LNCaP clone FGC (cell line): ENCODE results near the gene PCDHGA1.

Experiments
- DNase-seq: peaks from one replicate; pipeline ENCODE4 v3.0.0-alpha.2; 2011; ENCODE audit warnings: low read depth
- H3K4me3 ChIP-seq: 2 replicates; pipeline ENCODE4 v1.5.1; 2011; ENCODE audit warnings: mild to moderate bottlenecking, low read depth, low read length, control low read depth
- CTCF ChIP-seq: IDR thresholded peaks from 2 replicates; pipeline ENCODE4 v1.5.1; 2012; ENCODE audit warnings: mild to moderate bottlenecking; ENCODE audit not compliant: control insufficient read depth, insufficient read depth; ENCODE audit errors: extremely low read depth

Gene PCDHGA1

GRCh38 chr5:141479776-141480175 is 149.5 kb downstream of the PCDHGA1 start:
- TF ChIP-seq CTCF: no peak
- no peak for DNase-seq
- H3K4me3 ChIP-seq: no peak overlapping the region

DNA sequence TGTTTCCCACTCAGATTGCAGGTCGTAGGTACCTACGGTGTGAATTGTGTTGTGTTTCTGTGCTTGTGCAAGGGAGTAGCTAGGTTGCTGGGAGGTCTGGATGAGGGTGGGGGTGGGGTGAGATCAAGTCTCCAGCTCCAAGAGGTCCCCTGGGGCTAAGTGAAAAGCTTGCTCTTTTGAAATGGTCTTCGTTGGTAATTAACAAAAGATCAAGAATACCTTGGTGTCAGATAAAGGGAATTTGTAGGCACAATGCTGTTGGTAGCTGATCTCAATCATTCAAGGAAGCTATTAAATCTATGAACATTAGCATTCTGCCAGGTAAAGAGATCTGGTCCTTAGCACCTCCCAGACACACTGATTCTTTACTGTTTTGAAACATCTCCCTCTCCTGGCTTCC is 153.6 kb downstream of the PCDHGA1 start:
- no peak for TF ChIP-seq CTCF
- no peak overlapping the region for H3K4me3 ChIP-seq
- DNase-seq: no peak

- no peak for DNase-seq
- H3K4me3 ChIP-seq: no peak overlapping the region
- no peak for TF ChIP-seq CTCF
Measured at GRCh38 chr5:141484310-141484640, 154.0 kb downstream of the PCDHGA1 start.

DNA sequence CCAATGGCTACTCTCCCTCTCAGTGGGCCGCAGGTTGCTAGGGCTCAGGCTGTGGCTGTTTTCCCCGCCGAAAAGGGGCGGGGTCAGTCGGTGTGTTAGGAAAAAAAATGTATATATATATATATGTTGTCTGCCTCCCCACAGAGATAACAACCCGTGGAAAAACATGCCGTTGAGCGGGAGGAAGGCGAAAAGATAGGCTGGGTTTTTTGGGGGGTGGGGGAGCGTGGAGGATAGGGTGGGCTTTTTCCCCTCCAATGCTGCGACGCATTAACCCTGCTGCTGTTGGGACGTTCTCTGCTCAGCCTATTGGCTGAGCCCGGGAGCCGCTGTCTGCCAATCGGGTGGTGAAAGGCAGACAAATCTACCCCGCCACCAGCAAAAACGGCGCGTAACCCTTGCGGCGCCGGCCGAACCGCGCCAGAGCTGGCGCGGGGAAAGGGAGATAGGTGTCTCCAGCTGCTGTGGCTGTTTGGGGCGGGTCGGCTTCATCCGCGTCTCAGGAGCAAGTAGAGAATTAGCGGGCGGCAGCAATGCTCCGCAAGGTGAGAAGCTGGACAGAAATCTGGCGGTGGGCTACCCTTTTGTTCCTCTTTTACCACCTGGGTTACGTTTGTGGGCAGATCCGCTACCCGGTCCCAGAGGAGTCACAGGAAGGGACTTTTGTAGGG is 154.5 kb downstream of the PCDHGA1 start, which contains the start of gene PCDHGC4:
Gene PCDHGC4 (plus strand): TSS at position 390 of the 671 bp plus-strand sequence. CDS start 144 bp downstream, at position 534.
- DNase-seq: no peak
- no peak for TF ChIP-seq CTCF
- no peak within 1 kb of the TSS for H3K4me3 ChIP-seq

DNA sequence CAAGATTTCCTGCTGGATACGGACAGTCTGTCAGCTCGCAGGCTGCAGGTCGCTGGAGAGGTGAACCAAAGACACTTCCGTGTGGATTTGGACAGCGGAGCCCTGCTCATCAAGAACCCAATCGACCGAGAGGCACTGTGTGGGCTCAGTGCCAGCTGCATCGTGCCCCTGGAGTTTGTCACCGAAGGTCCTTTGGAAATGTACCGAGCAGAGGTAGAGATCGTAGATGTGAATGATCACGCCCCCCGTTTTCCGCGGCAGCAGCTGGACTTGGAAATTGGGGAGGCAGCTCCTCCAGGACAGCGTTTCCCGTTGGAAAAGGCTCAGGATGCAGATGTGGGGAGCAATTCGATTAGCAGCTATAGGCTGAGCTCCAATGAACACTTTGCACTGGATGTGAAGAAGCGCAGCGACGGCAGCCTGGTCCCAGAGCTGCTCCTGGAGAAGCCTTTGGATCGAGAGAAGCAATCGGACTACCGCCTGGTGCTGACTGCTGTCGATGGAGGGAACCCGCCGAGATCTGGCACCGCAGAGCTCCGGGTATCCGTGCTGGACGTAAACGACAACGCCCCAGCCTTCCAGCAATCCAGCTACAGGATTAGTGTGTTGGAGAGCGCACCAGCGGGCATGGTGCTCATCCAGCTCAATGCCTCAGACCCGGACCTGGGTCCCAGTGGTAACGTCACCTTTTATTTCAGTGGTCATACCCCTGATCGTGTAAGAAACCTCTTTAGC is 155.2 kb downstream of the PCDHGA1 start:
- no peak for DNase-seq
- H3K4me3 ChIP-seq: no peak overlapping the region
- no peak for TF ChIP-seq CTCF

GRCh38 chr5:141486091-141486490 is 155.8 kb downstream of the PCDHGA1 start:
- TF ChIP-seq CTCF: no peak
- H3K4me3 ChIP-seq: no peak overlapping the region
- no peak for DNase-seq
